Measurements from ENCODE around the gene MICU1.

MICU1 gene

GRCh38 chr10:72424561-72424960 is 201.3 kb downstream of the MICU1 start:
- H3K36me3 ChIP-seq (ENCODE audit: control insufficient read depth, insufficient read depth, low read length) = no peaks in the 10 kb centered on the region
- no peak overlapping the region for H3K4me3 ChIP-seq (ENCODE audit: low read depth, low read length)
- H3K9me3 ChIP-seq (ENCODE audit: control insufficient read depth, low read length) = no peaks in the 10 kb centered on the region
- H3K4me2 ChIP-seq (ENCODE audit: low read length) = no peak overlapping the region
- H3K79me2 ChIP-seq = no peaks in the 10 kb centered on the region
- no peaks in the 10 kb centered on the region for H3K27me3 ChIP-seq (ENCODE audit: control insufficient read depth, insufficient read depth, low read length)
- TF ChIP-seq CTCF (IDR thresholded peaks at IDR 0.05) = no peak
- H3K9ac ChIP-seq = no peak overlapping the region
- H2AFZ ChIP-seq = no peak overlapping the region
- no peak overlapping the region for H3K27ac ChIP-seq
- peaks cover 10% of the 10 kb centered on the region for H3K4me1 ChIP-seq

GRCh38 chr10:72423426-72423825 is 202.5 kb downstream of the MICU1 start:
- no peak overlapping the region for H3K4me2 ChIP-seq (ENCODE audit: low read length)
- no peaks in the 10 kb centered on the region for H3K27me3 ChIP-seq (ENCODE audit: control insufficient read depth, insufficient read depth, low read length)
- H3K9me3 ChIP-seq (ENCODE audit: control insufficient read depth, low read length) = no peaks in the 10 kb centered on the region
- H3K9ac ChIP-seq = no peak overlapping the region
- TF ChIP-seq CTCF (IDR thresholded peaks at IDR 0.05) = no peak
- no peak overlapping the region for H3K27ac ChIP-seq
- H3K4me1 ChIP-seq = peaks cover 10% of the 10 kb centered on the region
- no peaks in the 10 kb centered on the region for H3K36me3 ChIP-seq (ENCODE audit: control insufficient read depth, insufficient read depth, low read length)
- no peaks in the 10 kb centered on the region for H3K79me2 ChIP-seq
- H3K4me3 ChIP-seq (ENCODE audit: low read depth, low read length) = no peak overlapping the region
- no peak overlapping the region for H2AFZ ChIP-seq

GRCh38 chr10:72421885-72422540 is 203.9 kb downstream of the MICU1 start:
- peaks cover 10% of the 10 kb centered on the region for H3K4me1 ChIP-seq
- H3K4me3 ChIP-seq (ENCODE audit: low read depth, low read length) = no peak overlapping the region
- H3K36me3 ChIP-seq (ENCODE audit: control insufficient read depth, insufficient read depth, low read length) = no peaks in the 10 kb centered on the region
- no peak for TF ChIP-seq CTCF (IDR thresholded peaks at IDR 0.05)
- no peaks in the 10 kb centered on the region for H3K27me3 ChIP-seq (ENCODE audit: control insufficient read depth, insufficient read depth, low read length)
- no peaks in the 10 kb centered on the region for H3K9me3 ChIP-seq (ENCODE audit: control insufficient read depth, low read length)
- no peak overlapping the region for H3K4me2 ChIP-seq (ENCODE audit: low read length)
- no peak overlapping the region for H3K27ac ChIP-seq
- H3K79me2 ChIP-seq = no peaks in the 10 kb centered on the region
- H3K9ac ChIP-seq = no peak overlapping the region
- no peak overlapping the region for H2AFZ ChIP-seq

GRCh38 chr10:72419241-72419640 is 206.6 kb downstream of the MICU1 start:
- no peak for TF ChIP-seq CTCF (IDR thresholded peaks at IDR 0.05)
- H3K79me2 ChIP-seq = no peaks in the 10 kb centered on the region

GRCh38 chr10:72418679-72419078 is 207.2 kb downstream of the MICU1 start:
- Histone ChIP-seq H3K27me3 (ENCODE audit: control insufficient read depth, insufficient read depth, low read length) (no peaks in the 10 kb centered on the region), H3K27ac (no peak overlapping the region), H3K36me3 (ENCODE audit: control insufficient read depth, insufficient read depth, low read length) (no peaks in the 10 kb centered on the region)

More at GRCh38 chr10:72419241-72419640, 206.6 kb downstream of the MICU1 start:
- Histone ChIP-seq H3K4me1 (no peaks in the 10 kb centered on the region), H3K4me3 (ENCODE audit: low read depth, low read length) (no peak overlapping the region), H3K9ac (no peak overlapping the region), H3K27me3 (ENCODE audit: control insufficient read depth, insufficient read depth, low read length) (no peaks in the 10 kb centered on the region), H3K36me3 (ENCODE audit: control insufficient read depth, insufficient read depth, low read length) (no peaks in the 10 kb centered on the region), H3K4me2 (ENCODE audit: low read length) (no peak overlapping the region), H3K9me3 (ENCODE audit: control insufficient read depth, low read length) (no peaks in the 10 kb centered on the region), H2AFZ (no peak overlapping the region), H3K27ac (no peak overlapping the region)

More at GRCh38 chr10:72418679-72419078, 207.2 kb downstream of the MICU1 start:
- H3K9ac ChIP-seq = no peak overlapping the region
- H3K4me3 ChIP-seq (ENCODE audit: low read depth, low read length) = no peak overlapping the region
- H3K4me1 ChIP-seq = no peaks in the 10 kb centered on the region
- no peak for TF ChIP-seq CTCF (IDR thresholded peaks at IDR 0.05)
- no peaks in the 10 kb centered on the region for H3K79me2 ChIP-seq
- H3K9me3 ChIP-seq (ENCODE audit: control insufficient read depth, low read length) = no peaks in the 10 kb centered on the region
- no peak overlapping the region for H2AFZ ChIP-seq
- H3K4me2 ChIP-seq (ENCODE audit: low read length) = no peak overlapping the region

All from parathyroid adenoma (tissue), 2 donors.